Fibroblast of gingiva (primary cell): ENCODE measurements around the gene GULP1.
"Not testable (repeated sequence)": the region's sequence is repeated elsewhere in the genome, so short reads cannot be mapped to it uniquely, and the experiment has no call there.

Source experiments
- DNase-seq: peaks from one replicate; pipeline ENCODE4 v3.0.0-alpha.2; 2011; ENCODE audit warnings: low read depth

Gene GULP1

DNA sequence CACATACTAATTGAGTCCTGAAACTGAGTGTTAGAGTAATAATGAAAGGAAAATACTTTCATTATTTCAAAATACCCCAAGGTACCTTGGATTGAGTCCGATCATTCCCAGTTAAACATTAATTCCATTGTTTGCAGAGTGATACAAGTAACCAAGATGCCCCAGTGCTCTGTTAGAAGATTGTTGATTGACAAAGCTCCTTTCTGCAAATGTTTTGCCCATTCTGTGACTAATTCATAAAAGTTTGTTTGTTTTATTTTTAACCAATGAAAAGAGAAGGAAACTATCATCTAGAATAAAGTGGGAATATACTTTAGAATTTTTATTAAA lies 124.0 kb downstream of the GULP1 start:
- no peak for DNase-seq

DNA sequence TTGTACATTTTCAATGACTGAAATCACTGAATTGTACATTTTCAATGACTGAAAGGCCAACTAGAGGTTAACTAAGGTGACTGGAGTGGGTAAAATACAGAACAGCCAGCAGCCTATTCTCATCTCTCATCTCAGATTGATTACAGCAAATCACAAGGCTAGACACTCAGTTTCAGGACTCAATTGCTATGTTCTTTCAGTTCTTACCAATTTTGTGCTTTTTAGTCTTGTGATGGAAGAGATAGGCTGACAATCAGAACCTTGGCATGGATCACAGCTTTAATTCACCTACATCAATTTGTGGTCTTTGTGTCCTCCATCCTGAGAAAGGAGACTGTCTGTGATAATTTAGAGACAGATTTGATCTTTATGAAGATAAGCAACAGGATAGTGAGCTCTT lies 124.7 kb downstream of the GULP1 start:
- no peak for DNase-seq

DNA sequence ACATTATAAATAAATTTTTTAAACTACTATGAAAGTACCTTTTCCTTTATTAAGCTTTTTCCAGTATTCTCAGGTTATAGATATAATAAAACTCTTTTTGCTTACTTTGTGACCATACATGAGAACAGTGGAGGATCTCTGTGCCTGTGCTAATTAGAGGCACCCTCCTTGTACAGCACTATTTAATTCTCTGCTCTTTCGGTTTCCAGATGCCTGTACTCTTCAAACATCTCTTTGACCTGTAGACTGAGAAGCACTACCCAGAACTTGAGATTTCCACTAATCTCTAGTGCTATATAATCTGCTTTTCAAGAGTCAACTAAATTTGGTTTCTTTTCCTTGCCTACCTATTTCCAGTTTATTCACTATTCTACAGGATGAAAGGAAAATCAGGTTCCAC lies 131.1 kb downstream of the GULP1 start:
- no peak for DNase-seq

DNA sequence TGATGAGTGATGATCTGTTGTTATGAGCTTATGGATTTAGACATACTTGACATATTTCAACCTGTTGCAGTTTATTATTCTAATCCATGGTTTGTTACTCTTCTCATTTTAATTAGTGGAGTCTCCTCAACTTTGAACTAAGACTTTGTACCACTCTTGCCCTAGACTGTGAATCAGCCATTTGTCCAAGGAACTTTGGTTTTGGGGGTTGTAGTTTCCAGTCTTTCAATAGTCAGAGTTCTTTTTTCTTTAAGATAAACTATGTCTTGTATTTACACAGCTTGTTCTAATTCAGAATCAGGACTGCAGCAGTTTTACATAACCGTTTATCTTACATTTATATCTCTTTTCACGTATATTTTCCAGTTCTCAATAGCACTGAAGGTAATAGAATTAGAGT lies 133.6 kb downstream of the GULP1 start:
- DNase-seq, result no peak

DNA sequence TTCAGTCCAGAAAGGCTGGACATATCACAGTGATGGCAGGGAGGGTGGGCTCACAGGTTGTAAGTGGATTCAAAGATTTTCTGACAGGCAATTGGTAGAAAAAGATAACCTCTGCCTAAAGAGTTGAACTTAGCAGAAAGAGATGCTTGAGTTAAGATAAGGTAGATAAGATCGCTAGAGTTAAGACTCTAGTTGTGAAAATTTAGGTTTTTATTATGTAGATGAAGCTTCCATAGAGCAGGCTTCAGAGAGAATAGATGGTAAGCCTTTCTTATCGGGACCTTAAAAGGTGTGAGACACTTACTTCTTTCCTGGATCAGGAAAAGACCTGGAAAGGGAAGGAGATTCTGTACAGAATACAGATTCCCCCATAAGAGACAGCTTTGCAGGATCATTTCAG lies 134.4 kb downstream of the GULP1 start:
- no peak for DNase-seq

DNA sequence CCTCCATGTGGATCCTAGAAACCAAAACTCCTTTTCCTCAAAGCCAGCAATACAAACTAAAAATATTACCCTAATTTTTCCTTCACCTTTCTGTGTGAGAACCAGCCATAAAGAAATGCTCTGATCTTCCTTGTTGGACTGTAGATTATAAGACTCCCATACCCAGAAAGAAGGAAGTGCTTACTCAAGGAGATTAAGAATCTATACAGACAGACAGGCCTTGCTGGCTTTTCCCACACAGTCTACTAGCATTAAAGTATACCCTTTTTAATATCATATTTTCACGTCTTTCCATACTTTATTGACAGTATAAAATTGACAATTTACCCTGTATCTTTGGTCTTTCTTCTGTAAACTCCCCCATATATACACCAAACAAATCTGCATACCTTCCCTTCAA lies 139.0 kb downstream of the GULP1 start:
- no peak for DNase-seq

DNA sequence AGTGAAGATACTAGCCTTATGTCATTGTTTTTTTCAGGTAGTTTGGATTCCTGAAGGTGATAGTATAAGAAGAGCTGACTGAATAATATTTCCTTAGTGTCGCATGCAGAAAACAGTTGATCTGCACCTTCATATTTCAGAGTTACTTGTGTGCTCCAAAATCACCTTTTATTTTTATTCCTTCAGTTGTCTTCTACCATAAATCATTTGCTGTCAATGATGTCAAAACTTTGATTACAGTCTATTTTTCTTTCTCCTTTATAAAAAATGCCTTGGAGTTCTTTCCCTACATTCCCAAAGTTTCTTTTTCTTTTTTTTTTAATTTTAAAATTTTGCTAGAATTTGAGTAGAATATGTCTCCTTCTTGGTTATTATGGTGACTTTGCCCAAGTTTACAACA lies 142.3 kb downstream of the GULP1 start:
- DNase-seq, result no peak

DNA sequence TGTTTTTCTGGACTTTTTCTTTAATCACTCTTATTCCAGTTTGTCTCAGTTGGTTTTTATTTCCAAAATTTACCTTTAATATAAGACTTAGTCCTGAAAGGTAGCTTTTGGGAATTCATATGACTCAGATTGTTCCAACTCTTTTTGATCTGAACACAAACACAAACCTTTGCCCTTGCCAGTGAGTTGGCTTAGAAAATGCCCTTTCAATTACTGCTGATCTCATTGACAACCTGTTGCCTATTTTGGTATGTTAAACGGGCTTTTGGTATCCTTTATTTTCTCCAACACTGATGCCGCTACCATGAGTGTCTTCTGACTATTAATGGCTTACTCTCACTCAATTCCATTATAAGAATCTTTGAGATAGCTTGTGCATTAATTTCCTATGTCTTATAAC lies 143.4 kb downstream of the GULP1 start:
- no peak for DNase-seq

DNA sequence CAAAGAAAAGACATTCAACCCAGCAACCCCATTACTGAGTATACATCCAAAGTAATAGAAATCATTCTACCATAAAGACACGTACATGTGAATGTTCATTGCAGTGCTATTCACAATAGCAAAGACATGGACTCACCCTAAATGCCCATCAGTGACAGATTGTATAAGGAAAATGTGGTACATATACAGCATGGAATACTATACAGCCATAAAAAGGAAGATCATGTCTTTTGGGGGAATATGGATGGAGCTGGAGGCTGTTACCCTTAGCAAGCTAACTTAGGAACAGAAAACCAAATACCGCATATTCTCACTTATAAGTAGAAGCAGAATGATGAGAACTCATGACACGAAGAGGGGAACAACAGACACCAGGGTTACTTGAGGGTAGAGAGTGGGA lies 145.9 kb downstream of the GULP1 start:
- no peak for DNase-seq

DNA sequence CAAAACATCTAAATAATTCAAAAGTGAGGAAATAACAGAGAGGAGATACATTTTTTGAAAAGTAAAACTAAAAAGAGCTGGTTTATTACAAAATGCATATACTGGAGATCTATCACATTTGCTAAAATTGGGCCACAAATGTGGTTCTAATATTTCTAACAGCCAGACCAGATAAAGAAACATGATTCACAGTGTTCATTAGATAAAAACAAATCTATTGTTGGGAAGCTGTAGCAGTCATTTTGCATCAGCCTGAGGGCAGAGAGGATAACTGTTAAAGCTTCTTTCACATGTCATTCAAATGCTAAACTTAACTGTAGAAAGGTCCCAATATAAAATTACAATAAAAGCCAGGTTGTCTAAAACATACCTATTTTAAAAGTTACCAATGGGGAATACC lies 148.3 kb downstream of the GULP1 start:
- no peak for DNase-seq

DNA sequence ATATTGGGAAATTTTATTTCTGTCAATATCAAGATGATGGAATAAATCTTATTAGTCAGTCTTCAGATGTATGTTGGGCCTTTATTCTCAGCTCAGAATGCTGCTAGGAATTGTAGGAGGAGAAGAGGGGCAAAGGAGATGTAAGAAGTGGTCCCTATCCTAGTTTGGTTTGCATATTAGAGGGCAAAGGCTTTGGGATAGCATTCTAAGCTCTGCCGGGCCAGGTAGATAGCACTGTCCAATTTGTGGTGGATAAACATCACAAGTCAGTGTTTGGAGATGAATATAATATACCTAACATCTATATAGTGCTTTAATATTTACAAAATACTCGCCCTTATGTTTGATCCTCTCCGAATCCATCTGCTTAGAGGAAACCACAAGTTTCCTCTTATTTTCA lies 149.2 kb downstream of the GULP1 start:
- no peak for DNase-seq

DNA sequence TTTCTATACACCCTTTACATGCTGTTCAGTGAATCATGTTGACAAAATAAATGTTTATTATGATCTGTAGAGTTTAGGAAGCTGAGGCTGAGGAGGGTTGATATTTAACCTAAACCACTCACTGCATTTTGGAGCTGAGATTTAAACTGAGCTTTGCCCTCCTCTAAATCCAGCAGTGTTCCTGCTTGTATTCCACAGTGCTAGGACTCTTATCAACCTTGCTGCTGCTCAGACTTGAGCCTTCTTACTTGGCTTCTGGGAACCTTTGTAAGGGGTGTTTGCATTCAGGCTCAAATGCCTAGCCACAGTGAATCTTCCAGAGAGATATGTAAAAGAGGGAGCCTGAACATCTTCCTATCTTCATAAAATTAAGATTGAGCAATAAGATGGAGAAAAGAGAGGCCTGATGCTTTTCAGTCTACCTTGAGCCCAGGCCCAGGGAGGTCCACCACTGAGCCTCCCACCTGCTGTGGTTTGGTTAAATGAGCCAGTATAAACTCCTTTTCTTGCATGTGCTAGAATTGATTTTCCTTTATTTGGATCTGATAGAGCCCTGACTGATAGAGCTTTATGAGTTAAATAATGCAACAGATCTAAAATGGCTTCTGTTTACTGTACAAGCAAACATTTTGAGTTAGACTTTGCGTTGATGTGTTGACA lies 149.7 kb downstream of the GULP1 start:
- no peak for DNase-seq

DNA sequence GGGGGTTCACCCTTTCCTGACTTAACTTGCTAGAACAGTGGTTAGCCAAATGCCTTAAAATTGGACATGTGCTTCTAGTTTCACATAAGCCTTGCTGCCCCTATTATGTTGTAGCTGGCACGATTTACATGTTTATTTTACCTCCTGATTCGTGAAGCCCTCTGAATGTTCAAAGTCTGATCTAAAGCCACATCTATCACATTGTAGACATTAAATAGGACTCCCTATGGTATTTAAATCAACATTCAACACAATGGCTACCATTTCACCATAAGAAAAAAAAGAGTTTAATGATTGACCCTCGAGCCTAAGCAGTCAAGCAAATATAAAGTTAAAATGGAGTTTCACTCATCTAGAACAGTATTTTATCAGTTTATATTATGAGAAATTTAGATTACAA lies 151.5 kb downstream of the GULP1 start:
- DNase-seq, result no peak

DNA sequence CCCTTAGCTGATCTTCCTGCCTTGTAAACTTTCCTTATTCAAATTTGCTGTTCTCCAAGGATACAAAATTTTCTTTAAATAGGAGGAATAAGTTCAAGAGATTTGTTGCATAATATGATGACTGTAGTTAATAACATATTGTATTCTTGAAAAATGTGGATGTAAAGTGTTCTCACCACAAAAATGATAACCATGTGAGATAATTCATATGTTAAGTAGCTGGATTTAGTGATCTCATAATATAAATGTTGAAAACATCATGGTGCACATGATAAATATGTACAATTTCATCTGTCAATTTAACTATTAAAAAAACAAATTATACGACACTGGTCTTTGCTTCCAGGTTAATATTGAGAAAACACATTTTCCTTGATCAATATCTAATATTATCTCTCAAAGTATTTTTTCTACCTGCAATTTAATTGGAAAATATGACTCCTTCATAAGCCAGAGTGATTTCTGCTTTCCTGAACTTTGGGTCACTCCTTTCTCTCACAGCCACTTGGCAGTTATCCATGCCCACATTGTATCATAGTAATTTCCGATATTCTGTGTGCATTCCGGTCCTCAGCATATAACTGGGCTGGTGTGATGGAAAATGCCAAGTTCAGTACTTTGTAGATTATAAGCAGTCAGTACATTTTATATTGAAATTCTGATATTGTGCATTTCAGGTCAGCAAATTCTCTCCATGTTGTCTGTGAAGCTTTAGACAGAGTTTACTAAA lies 152.6 kb downstream of the GULP1 start:
- DNase-seq, result no peak

DNA sequence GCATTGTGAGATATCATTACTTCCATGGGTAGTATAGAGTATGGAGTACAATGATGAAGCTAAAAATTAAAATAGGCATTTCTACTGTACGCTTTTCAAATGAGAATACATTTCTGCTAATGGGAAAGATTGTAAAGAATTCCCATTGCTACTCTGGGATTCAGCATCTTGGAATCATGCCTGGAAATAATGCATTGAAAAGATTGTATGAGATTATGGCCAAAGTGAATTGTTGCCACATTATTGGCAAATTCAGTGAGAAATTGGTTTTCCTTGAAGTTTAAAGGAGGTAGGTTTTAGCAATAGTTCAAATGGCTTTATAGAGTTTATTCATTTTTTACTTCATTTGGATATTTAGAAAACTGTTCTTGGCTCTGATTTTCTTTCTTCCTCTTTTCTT lies 157.9 kb downstream of the GULP1 start:
- DNase-seq, result no peak

DNA sequence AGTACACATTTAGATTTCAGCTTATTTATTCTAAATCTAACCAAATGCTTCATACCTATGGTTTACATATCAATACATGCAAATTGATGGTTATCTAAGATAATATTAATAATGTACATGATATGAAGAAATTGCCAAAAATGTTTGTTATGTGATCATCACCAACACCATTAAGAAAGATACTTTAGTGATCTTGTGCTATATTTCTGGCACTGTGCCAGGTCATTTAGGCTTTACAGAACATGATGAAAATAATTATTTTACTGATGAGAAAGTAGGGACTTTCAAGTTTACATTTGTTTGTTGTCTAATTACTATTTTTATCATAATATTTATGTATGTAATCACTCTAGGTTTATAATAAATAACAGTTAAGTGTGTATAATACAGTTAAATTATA lies 158.3 kb downstream of the GULP1 start:
- DNase-seq, result no peak

DNA sequence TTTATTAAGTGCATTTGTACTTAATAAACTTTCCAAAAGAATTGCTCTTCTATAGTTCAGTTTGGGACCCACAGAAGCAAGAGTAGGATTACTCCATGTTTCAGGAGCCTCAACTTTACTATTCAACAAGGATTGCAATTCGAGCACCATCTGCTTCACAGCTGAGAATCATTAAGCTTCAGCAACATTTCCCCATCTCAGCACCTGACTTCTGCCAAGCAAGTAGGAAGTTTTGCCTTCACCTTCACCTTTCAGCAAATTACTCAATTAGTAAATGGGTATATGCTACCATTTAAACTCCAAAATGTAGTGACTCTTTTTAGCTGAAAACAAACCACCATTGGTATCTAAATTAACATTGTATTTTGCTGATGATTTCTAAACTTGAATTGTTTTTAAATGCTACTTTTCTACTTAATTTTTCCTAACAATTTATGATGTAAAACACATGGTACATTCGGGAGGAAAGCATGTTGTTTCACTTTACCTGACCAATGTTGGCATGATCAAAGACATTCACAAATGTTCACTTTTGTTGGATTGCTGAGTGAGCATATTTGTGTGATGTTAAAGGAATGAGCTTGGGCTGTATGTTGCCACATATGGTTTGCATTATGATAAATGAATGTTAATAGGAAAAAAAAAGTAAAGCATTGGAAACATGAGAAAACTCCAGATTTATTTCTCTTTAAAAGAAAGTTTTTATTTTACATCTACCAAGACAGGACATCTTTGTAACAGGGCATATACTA lies 159.2 kb downstream of the GULP1 start:
- DNase-seq, result peak; percentile 64

DNA sequence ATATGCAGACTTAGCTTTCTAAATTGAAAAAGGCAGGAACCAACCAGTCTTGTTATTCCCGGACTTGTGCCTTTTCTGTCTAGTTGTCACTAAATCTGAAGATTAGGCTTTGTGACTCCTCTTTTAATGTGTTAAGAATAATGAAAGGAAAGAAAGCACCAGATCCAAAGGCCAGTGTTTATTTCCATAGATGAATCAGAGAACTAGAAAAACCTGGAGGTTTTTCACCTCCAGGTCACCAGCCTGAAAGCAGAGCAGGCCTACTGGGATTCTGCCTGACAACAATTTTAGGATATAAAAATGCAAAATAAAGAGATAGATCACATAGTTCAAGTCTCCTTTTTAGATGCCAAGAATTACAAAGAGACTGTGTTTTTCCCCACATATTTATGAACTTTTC lies 160.4 kb downstream of the GULP1 start:
- no peak for DNase-seq

DNA sequence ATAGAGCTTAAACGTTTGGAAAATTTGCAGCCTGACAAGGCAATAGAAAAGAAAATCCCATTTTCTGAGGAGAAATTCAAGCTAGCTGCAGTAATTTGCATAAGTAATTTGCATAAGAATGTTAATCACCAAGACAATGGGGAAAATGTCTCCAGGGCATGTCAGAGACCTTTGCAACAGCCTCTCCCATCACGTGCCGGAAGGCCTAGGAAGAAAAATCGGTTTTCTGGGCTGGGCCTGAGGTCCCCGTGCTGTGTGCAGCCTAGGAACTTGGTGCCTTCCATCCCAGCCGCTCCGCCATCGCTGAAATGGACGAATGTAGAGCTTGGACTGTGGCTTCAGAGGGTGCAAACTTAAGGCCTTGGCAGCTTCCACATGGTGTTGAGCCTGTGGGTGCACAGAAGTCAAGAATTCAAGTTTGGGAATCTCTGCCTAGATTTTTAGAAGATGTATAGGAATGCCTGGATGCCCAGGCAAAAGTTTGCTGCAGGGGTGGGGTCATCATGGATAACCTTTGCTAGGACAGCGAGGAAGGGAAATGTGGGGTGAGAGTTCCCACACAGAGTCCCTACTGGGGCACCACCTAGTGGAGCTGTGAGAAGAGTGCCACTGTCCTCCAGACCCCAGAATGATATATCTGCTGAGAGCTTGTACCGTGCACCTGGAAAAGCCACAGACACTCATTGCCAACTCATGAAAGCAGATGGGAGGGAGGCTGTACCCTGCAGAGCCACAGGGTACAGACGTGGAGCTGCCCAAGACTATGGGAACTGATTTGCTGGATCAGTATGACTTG lies 164.6 kb downstream of the GULP1 start:
- DNase-seq, result no peak

DNA sequence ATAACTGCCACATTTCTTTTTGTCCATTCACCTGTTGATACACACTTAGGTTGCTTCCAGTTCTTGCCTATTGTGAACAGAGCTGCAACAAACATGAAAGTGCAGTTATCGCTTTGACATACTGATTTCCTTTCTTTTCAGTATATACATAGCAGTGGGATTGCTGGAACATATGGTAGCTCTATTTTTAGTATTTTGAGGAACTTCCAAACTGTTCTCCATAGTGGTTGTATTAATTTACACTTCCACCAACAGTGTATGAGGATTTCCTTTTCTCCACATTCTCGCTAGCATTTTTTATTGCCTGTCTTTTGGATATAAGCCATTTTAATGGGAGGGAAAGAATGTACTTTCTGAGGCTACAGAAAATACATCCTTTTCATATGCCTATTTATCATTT lies 167.4 kb downstream of the GULP1 start:
- DNase-seq, result no peak

DNA sequence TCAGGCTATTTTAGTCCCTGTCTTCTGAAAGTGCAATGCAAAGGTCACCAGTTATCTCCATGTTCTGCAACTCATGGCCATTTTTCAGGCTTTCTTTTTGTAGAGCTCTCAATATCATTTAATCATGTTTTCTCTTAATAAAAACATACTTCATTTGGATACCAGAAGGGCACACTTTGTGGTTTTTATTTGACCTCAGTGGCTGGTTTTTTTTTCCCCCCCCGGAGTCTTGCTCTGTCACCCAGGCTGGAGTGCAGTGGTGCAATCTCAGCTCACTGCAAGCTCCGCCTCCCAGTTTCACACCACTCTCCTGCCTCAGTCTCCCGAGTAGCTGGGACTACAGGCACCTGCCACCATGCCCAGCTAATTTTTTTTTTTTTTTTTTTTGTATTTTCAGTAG lies 174.4 kb downstream of the GULP1 start:
- not testable (repeated sequence) for DNase-seq

DNA sequence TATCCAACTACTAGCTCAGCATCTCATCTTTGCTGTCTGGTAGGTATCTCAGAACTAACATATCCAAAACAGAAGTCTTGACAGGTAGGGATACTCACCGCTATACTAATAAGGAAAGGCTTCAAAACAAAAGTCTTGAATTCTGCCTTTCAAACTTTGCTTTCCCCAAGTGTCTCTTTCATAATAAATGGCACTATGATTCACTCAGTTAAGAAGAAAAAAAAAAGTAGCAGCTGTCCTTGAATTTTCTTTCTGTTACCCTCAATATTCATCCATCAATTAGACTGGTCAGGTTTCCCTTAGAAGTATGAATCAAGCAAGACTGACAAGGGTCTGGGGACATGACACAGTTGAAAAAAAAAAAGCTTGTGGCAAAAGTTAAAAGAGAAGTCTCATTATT lies 175.1 kb downstream of the GULP1 start:
- DNase-seq, result no peak

DNA sequence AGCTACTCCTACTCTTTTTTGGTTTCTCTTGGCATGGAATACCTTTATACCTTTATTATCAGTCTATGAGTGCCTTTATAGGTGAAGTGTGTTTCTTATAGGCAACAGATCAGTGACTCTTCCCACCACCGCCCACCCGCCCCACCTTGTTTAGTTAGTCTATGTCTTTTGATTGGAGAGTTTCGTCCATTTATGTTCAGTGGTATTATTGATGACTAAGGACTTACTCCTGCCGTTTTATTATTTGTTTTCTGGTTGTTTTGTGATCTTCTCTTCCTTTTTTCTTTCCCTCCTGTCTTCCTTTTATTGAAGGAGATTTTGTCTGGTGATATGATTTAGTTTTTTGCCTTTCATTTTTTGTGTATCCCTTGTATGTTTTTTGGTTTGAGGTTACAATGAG lies 179.5 kb downstream of the GULP1 start:
- DNase-seq, result no peak
